Pulmonary artery endothelial cell (primary cell): ENCODE measurements around the gene CR1L. TPM values are rescaled to one million over a fixed set of nuclear protein-coding genes. Genes with fewer than 3 reads are reported as not detected.

ENCODE experiments used
- total RNA-seq: library from RNA; depleted of rRNA; stranded (reverse); fragments of >200 nt; gene quantifications from 2 replicates; pipeline ENCODE4 v1.2.3, GENCODE V29; 2014

Gene CR1L
- total RNA-seq, 1 donor from 2014 or later = not detected

Other genes starting within 250 kb of the CR1L start
- not detected in 2 replicates for gene CR2, start 190.8 kb upstream of the CR1L start, total RNA-seq
- gene CR1, start 149.0 kb upstream of the CR1L start, total RNA-seq = not detected in 2 replicates
- gene CD46, start 106.9 kb downstream of the CR1L start, total RNA-seq = 133 and 158 TPM in 2 replicates